ENCODE results near the gene PTPRN2.

PTPRN2 gene

GRCh38 chr7:158392251-158392650 lies 195.4 kb downstream of the PTPRN2 start:
- ChIA-PET CTCF (no interaction called here), POLR2A (no interaction called here)
- TF ChIP-seq FOXM1 (IDR thresholded peaks at IDR 0.05; ENCODE audit: borderline replicate concordance) (no peak), LEF1 (IDR thresholded peaks at IDR 0.05; ENCODE audit: borderline replicate concordance) (no peak)
- no peak for DNase-seq (ENCODE audit: extremely low spot score)

- no peak for TF ChIP-seq ARNT (IDR thresholded peaks at IDR 0.05)
- ChIA-PET POLR2A (no interaction called here), CTCF (no interaction called here)
- no peak for DNase-seq (ENCODE audit: extremely low spot score)
These were observed 196.1 kb downstream of the PTPRN2 start for GRCh38 chr7:158391541-158391940.

DNA sequence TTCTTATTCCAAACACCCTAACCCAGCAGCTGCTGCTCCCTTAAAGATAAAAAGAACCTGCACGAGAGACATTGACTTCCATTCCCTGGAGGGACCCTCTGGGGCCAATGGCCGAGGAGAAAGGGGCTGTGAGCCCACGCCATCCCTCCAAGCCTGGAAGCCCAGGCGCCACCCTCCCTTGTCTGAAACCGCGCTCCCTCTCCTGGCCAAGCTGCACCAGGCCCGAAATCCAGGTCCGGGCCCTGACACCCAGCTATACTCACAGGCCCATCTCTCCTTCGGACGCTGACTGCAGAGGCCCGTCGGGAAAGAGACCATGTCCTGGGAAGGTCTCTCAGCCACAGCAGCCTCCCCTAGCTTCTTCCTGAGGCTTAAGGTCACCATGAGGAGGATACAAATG lies 196.5 kb downstream of the PTPRN2 start:
- TF ChIP-seq CTBP1 (IDR thresholded peaks at IDR 0.05; ENCODE audit: borderline replicate concordance) (no peak), TARDBP (IDR thresholded peaks at IDR 0.05) (no peak), SP1 (IDR thresholded peaks at IDR 0.05) (no peak), ARNT (IDR thresholded peaks at IDR 0.05) (no peak), FOXA1 (IDR thresholded peaks at IDR 0.05) (no peak), FOXM1 (IDR thresholded peaks at IDR 0.05; ENCODE audit: borderline replicate concordance) (no peak), ZNF384 (IDR thresholded peaks at IDR 0.05) (no peak), FOXK2 (IDR thresholded peaks at IDR 0.05) (no peak), L3MBTL2 (conservative IDR thresholded peaks at IDR 0.05) (no peak), SUZ12 (IDR thresholded peaks at IDR 0.05) (no peak), LEF1 (IDR thresholded peaks at IDR 0.05; ENCODE audit: borderline replicate concordance) (no peak)
- DNase-seq (ENCODE audit: extremely low spot score): no peak
- CTCF ChIA-PET: no interaction called here
- POLR2A ChIA-PET: no interaction called here

- no peak for TF ChIP-seq CTBP1 (IDR thresholded peaks at IDR 0.05; ENCODE audit: borderline replicate concordance)
- no peak for TF ChIP-seq FOXA1 (IDR thresholded peaks at IDR 0.05)
- TF ChIP-seq SUZ12 (IDR thresholded peaks at IDR 0.05): no peak
- TF ChIP-seq ZNF384 (IDR thresholded peaks at IDR 0.05): no peak
- TF ChIP-seq SP1 (IDR thresholded peaks at IDR 0.05): no peak
- TF ChIP-seq NFRKB (IDR thresholded peaks at IDR 0.05): no peak
- TF ChIP-seq PKNOX1 (IDR thresholded peaks at IDR 0.05): no peak
- no peak for TF ChIP-seq TARDBP (IDR thresholded peaks at IDR 0.05)
- no peak for TF ChIP-seq ARNT (IDR thresholded peaks at IDR 0.05)
- TF ChIP-seq LEF1 (IDR thresholded peaks at IDR 0.05; ENCODE audit: borderline replicate concordance): no peak
- no peak for TF ChIP-seq BHLHE40 (IDR thresholded peaks at IDR 0.05; ENCODE audit: borderline replicate concordance)
- no peak for TF ChIP-seq L3MBTL2 (conservative IDR thresholded peaks at IDR 0.05)
- TF ChIP-seq FOXK2 (IDR thresholded peaks at IDR 0.05): no peak
- no peak for TF ChIP-seq ELF4 (IDR thresholded peaks at IDR 0.05)
- no peak for TF ChIP-seq FOXM1 (IDR thresholded peaks at IDR 0.05; ENCODE audit: borderline replicate concordance)
- no peak for TF ChIP-seq HDGF (IDR thresholded peaks at IDR 0.05; ENCODE audit: borderline replicate concordance)
- DNase-seq (ENCODE audit: extremely low spot score): no peak
- CTCF ChIA-PET: no interaction called here
- POLR2A ChIA-PET: no interaction called here
These were observed 197.2 kb downstream of the PTPRN2 start for GRCh38 chr7:158390460-158390859.

GRCh38 chr7:158389514-158390425 lies 197.9 kb downstream of the PTPRN2 start:
- TF ChIP-seq ZNF384 (IDR thresholded peaks at IDR 0.05): no peak
- TF ChIP-seq SP1 (IDR thresholded peaks at IDR 0.05): no peak
- TF ChIP-seq BHLHE40 (IDR thresholded peaks at IDR 0.05; ENCODE audit: borderline replicate concordance): no peak
- no peak for TF ChIP-seq ELF4 (IDR thresholded peaks at IDR 0.05)
- TF ChIP-seq FOXA1 (IDR thresholded peaks at IDR 0.05): no peak
- no peak for TF ChIP-seq HDGF (IDR thresholded peaks at IDR 0.05; ENCODE audit: borderline replicate concordance)
- TF ChIP-seq TARDBP (IDR thresholded peaks at IDR 0.05): no peak
- no peak for TF ChIP-seq LEF1 (IDR thresholded peaks at IDR 0.05; ENCODE audit: borderline replicate concordance)
- ChIA-PET POLR2A (no interaction called here), CTCF (no interaction called here)
- DNase-seq (ENCODE audit: extremely low spot score): no peak

- DNase-seq (ENCODE audit: extremely low spot score): no peak
- CTCF ChIA-PET: no interaction called here
- POLR2A ChIA-PET: no interaction called here
- TF ChIP-seq FOXK2 (IDR thresholded peaks at IDR 0.05) (no peak), CTBP1 (IDR thresholded peaks at IDR 0.05; ENCODE audit: borderline replicate concordance) (no peak), L3MBTL2 (conservative IDR thresholded peaks at IDR 0.05) (no peak), HDGF (IDR thresholded peaks at IDR 0.05; ENCODE audit: borderline replicate concordance) (no peak), NFRKB (IDR thresholded peaks at IDR 0.05) (no peak), PKNOX1 (IDR thresholded peaks at IDR 0.05) (no peak), SUZ12 (IDR thresholded peaks at IDR 0.05) (no peak), ZNF384 (IDR thresholded peaks at IDR 0.05) (no peak), FOXA1 (IDR thresholded peaks at IDR 0.05) (no peak), SP1 (IDR thresholded peaks at IDR 0.05) (no peak), TARDBP (IDR thresholded peaks at IDR 0.05) (no peak), ELF4 (IDR thresholded peaks at IDR 0.05) (no peak), BHLHE40 (IDR thresholded peaks at IDR 0.05; ENCODE audit: borderline replicate concordance) (no peak), ARNT (IDR thresholded peaks at IDR 0.05) (no peak), FOXM1 (IDR thresholded peaks at IDR 0.05; ENCODE audit: borderline replicate concordance) (no peak), LEF1 (IDR thresholded peaks at IDR 0.05; ENCODE audit: borderline replicate concordance) (no peak)
These were observed 198.7 kb downstream of the PTPRN2 start for GRCh38 chr7:158388928-158389327.

GRCh38 chr7:158388072-158388471 lies 199.6 kb downstream of the PTPRN2 start:
- POLR2A ChIA-PET: no interaction called here
- TF ChIP-seq CTBP1 (IDR thresholded peaks at IDR 0.05; ENCODE audit: borderline replicate concordance) (no peak), PKNOX1 (IDR thresholded peaks at IDR 0.05) (no peak), HDGF (IDR thresholded peaks at IDR 0.05; ENCODE audit: borderline replicate concordance) (no peak), LEF1 (IDR thresholded peaks at IDR 0.05; ENCODE audit: borderline replicate concordance) (no peak), FOXM1 (IDR thresholded peaks at IDR 0.05; ENCODE audit: borderline replicate concordance) (no peak), ZNF384 (IDR thresholded peaks at IDR 0.05) (no peak), SP1 (IDR thresholded peaks at IDR 0.05) (no peak), ELF4 (IDR thresholded peaks at IDR 0.05) (no peak)
- CTCF ChIA-PET: no interaction called here
- no peak for DNase-seq (ENCODE audit: extremely low spot score)
